GDM1 (cell line): Measurements from ENCODE around the gene SQSTM1.
"Not testable (repeated sequence)": the region's sequence is repeated elsewhere in the genome, so short reads cannot be mapped to it uniquely, and the experiment has no call there.

Experiments
- DNase-seq: peaks from one replicate; lab custom pipeline; 2025; lab: John Stamatoyannopoulos, UW

Gene SQSTM1

DNA sequence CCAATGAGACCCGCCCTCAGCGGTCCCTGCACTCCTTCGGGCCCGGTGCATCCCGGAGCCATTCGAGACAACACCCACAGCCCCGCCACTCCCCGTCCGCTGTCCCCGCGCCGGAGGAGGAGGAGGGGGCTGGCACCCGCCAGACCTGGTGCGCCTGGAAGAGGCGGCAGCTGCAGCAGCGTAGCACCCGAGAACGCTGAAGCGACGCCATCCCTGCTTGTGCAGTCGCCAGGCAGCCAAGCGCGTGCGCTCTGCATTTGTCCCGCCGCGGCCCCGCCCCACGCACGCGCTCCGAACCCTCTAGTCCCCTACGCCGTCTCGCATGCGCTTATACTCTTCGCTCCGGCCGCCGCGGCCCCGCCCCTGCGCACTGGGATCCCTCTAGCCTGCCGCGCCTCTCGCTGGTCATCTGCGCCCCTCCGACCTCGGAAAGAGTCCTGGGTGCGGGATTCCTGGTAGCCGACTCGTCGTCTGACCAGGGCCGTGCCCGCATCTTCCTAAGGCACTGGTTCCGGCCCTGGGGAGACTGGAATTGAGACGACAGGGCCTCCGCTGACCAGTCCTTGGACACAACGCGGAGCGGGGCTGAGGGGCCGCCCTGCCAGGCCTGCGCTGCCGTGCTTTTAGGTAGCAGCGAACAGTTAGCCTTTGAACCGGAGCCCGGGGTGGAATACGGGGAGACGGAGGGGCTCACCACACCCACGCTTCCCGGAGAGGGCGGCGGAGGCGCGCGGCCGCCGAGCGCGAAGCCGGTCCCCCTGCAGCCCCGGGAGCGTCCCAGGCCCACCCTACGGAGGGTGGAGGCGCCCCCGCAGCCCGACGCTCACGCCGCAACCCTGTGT, 38.1 kb downstream of the SQSTM1 start, which contains the start of gene MRNIP:
Gene MRNIP (minus strand): TSS at position 232 of the 842 bp plus-strand sequence. CDS start 21 bp downstream, at position 211.
- peak; percentile 95 for DNase-seq

GRCh38 chr5:179860301-179860700, 39.6 kb downstream of the SQSTM1 start:
- no peak for DNase-seq

GRCh38 chr5:179862296-179862695, 41.6 kb downstream of the SQSTM1 start:
- no peak for DNase-seq

GRCh38 chr5:179862891-179863290, 42.2 kb downstream of the SQSTM1 start:
- no peak for DNase-seq

DNA sequence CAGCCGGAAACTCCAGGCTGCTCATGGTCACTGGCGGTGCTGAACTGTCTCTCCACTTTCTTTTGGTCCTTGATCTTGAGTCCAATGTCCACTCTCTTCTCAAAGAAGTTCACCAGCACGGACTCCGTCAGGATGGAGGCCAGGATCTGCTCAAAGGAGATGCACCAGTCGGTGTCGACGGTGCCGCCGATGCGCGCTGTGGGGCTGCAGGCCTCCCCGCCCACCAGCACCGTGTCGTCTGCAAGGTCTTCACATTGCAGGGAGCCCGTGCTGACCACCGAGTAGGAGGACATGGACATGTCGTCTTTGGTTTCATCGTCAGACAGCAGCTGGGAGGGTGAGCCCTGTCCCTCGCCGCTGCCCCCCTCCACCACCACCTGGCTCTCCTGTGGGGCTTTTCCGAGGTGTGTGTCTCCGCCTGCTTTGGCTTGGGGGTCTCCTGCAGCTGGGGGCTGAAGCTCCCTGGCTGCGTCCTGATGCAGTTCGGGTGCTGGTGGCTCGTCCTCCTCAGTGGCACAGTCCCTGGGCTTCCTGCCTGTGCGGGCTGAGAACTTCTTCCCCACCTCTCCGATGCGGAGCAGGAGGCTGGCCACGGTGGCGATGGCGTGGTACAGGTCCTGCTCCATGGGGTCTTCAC, 42.9 kb downstream of the SQSTM1 start:
- no peak for DNase-seq

DNA sequence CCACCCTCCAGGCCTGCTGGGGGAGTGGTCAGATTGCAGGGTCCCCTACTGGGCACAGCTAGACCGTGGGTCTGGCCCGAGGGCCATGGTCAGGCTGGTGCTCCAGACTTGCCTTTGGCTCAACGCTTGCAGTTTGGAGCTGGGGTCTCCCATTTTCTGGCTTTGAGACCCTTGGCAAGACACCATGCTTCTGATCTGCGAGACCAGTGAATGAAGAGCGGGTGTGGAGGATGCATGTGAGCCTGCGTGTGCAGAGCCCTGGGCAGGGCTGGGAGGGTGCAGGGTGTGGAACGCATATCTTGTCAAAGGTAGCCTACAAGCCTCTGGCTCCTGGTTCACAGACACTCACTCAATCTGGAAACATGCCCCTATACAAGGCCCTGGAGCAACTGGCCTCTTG, 44.0 kb downstream of the SQSTM1 start:
- DNase-seq, result no peak

- DNase-seq, result no peak
Measured at GRCh38 chr5:179865491-179866240, 45.0 kb downstream of the SQSTM1 start.

DNA sequence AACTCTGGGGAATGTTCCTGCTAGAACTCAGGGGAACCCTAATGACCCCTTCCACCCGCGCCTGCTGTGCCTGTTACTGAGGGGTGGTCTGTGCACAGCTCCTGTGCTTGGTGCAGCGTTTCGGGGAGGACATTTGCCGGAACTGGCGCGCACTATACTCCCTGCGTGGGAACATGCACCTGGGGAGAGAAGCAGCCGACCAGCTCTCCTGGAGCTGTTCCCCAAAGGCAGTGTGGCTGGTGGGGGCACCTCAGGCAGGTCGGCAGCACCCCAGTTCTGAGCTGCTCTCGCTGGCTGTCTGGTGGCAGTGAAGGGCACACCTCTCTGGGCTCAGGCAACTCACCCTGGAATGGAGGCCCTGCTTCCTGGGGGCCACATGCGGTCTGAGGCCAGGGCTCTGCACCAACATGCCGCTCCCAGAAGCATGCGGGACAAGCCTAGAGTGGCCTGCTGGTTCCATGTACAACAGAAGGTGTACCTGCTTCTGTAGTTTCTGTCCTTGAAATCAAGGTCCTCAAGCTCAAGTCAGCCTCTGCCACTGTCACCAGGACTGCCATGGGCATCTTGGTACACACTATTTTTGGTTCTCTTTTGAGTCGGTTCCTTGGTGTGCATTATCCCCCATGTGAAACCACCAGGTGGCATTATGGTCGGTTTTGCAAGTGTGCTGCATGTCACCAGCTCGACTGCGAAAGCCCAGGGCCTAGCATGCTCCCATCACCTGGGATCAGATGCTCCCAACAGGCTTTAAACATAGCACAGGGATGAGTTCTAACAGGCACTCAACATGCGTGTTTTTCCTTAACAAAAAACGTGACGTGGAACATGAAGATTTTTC, 45.8 kb downstream of the SQSTM1 start:
- DNase-seq, result no peak

DNA sequence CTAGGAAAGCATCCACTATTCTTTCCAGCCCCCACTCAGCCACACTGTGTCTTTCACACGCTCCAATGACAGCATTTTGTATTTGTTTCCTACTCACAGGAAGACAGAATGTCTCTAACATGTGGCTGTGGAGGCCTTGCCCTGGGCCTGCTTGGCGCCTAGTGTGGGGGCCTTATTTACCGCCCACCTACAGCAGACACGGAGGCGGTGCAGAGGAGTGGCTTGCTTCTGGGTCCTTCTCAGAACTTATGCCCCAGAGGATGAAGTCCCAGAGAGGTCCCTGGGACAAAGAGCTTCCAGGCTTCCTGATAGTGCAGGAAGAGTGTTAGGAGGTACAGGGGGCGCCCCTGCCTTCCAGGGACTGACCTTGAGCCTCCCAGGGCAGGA, 46.4 kb downstream of the SQSTM1 start:
- no peak for DNase-seq

DNA sequence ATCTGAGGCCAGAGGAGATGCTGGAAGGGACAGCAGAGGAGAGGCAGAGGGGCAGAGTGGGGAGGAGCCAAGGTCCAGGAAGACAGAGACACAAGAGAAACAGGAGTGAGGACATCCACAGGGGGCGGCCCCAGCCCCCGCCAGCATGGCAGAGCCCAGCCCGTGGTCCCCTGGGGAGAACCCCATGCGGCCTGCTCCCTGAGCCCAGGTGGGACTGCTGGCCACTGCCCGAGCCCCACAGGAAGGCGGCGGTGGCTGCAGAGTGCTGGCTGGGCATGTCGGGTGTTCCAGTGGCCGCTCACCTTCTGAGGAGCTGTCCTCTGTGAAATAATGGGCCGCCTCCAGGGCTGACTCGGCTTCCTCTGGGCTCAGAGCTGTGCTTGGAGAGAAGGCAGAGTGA, 46.8 kb downstream of the SQSTM1 start:
- DNase-seq, result no peak

DNA sequence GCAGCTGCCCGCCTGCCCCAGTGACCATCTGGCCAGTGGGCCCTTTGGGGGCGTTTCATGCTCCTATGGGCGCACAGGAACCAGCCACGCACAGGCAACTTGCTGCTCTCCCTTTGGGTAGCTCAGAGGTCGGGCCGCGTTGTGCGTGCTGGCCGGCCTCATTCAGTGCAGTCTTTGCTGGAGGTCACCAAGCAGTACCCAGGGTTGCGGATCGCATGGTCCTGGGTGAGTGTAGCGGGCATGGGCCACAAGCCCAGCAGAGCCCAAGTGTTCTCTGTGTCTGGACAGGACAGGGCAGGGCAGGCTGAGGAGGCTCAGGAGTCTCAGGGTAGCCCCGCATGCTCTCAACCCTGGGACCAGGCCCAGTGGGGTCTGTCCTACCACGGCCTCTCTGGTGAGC, 47.8 kb downstream of the SQSTM1 start:
- no peak for DNase-seq

DNA sequence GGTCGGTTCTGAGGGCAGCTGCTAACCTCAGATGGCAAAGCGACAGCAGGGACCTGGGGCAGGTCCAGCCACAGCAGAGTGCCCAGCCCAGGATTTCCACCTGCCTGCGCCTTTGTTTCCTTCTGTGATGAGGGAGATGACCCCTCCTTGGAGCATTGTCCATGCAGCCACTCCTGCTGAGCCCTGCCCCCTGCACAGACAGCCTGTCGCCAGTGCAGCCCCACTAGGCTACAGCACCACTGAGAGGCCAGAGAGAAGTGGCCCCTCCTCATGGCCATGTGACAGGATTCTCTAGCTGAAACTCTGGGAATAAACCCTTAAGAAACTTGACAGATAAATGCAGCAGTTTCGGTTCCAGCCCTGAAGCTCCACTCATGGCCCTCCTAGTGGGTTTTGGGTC, 48.4 kb downstream of the SQSTM1 start:
- no peak for DNase-seq

- DNase-seq, result no peak
Measured at GRCh38 chr5:179869641-179870402, 49.1 kb downstream of the SQSTM1 start.

- DNase-seq, result no peak
Measured at GRCh38 chr5:179870403-179870903, 49.7 kb downstream of the SQSTM1 start.

GRCh38 chr5:179870952-179871351, 50.2 kb downstream of the SQSTM1 start:
- no peak for DNase-seq

- DNase-seq, result not testable (repeated sequence)
Measured at GRCh38 chr5:179871533-179871932, 50.8 kb downstream of the SQSTM1 start.

- DNase-seq, result no peak
Measured at GRCh38 chr5:179872055-179872827, 51.5 kb downstream of the SQSTM1 start.

DNA sequence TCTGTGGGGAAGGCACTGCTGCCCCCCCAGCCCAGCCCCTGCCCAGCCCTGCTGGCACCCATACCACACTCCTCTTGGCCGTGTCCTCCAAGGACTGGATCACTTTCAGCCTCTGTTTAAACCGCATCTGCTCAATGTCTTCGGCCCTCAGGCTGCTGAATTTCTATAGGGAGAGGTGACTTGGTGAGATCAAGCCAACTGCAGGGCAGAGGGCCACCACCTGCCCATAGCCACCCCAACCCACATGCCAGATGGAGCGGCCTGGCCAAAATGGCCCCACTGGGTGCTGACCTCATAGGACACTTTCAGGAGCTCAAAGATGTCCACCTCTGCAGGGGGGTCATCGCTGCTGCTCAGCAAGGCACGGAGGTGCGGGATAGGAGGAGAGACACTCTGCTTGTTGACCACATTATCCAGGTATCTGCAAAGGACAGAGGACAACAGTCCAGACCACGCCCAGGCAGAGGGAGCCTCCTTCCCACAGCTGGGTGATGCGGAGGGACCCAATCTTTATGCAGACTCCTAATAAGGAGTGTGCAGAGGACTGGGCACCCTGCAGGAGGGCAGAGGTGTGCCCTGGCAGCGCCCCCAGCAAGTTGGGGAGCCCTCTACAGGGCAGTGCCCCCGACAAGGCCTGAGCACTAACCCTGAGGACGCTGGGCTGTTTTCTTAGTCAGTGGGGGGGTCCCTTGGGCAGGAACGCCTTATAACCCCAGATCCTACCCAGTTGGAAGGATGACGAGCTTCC, 52.3 kb downstream of the SQSTM1 start:
- no peak for DNase-seq

DNA sequence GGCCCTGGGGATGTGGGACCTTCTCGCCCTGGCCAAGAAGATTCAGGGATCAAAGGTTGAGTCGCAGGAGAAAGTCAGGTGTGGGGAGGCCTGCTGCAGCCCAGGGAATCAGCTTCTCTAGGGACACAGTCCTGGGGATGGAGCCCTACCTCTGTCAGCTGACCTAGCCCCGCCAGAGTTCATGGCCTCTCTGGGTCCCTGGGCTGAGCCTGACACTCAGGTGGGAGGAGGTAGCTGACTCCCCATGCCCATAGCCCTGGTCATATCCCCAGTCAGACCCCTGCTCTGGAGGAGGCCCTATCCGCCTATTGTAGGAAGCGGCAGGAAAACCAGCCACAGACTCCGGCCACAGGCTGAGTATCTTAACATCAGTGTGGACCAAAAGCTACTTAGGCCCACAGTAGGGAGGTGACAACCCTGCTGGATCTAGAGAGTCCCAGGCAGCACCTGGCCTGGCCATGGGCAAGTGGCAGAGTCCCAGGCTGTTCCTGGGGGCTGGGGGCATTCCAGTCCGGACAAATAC, 52.9 kb downstream of the SQSTM1 start:
- DNase-seq, result no peak
